OCI-LY3 (cell line): ENCODE measurements around the gene MDM1.

Experiments used
- H2AFZ ChIP-seq: fragments of 200-600, 300-600 bp; shearing (Covaris generic); 2 replicates; pipeline ENCODE4 v1.6.0; 2014; ENCODE audit warnings: antibody characterized with exemption, low read depth, low read length
- H3K27ac ChIP-seq: fragments of 200-600, 300-600 bp; sonication (generic); 2 replicates; pipeline ENCODE4 v1.5.1; 2014; ENCODE audit warnings: mild to moderate bottlenecking, low read length, moderate library complexity, mixed read lengths
- H3K27me3 ChIP-seq: fragments of 200-600, 300-600 bp; sonication (generic); 2 replicates; pipeline ENCODE4 v1.6.1; 2014; ENCODE audit warnings: low read depth, low read length, mixed read lengths
- H3K36me3 ChIP-seq: fragments of 200-600, 300-600 bp; sonication (generic); replicated peaks from 2 replicates; pipeline ENCODE3; 2014; ENCODE audit warnings: low read depth, low read length, mixed read lengths
- H3K4me1 ChIP-seq: fragments of 300-600, 200-600 bp; sonication (generic); 2 replicates; pipeline ENCODE4 v1.6.1; 2014; ENCODE audit warnings: low read length, mixed read lengths
- H3K4me2 ChIP-seq: fragments of 200-600, 300-600 bp; sonication (generic); 2 replicates; pipeline ENCODE4 v1.6.1; 2014; ENCODE audit warnings: low read length, mixed read lengths
- H3K4me3 ChIP-seq: fragments of 300-600, 200-600 bp; sonication (generic); 2 replicates; pipeline ENCODE4 v1.5.1; 2014; ENCODE audit warnings: antibody characterized with exemption, mild to moderate bottlenecking, low read length, moderate library complexity
- H3K79me2 ChIP-seq: fragments of 300-600, 200-600 bp; shearing (Covaris generic); 2 replicates; pipeline ENCODE4 v1.6.1; 2014; ENCODE audit warnings: mild to moderate bottlenecking, low read length, mixed read lengths
- H3K9ac ChIP-seq: fragments of 300-600, 200-600 bp; shearing (Covaris generic); 2 replicates; pipeline ENCODE4 v1.6.0; 2014; ENCODE audit warnings: mild to moderate bottlenecking, low read length, moderate library complexity
- H3K9me3 ChIP-seq: fragments of 200-600, 300-600 bp; shearing (Covaris generic); 2 replicates; pipeline ENCODE4 v1.6.1; 2014; ENCODE audit warnings: low read length, mixed read lengths; ENCODE audit not compliant: insufficient read depth
- H4K20me1 ChIP-seq: fragments of 200-600, 300-600 bp; sonication (generic); 2 replicates; pipeline ENCODE4 v1.6.1; 2016; ENCODE audit warnings: low read length, mixed read lengths; ENCODE audit not compliant: insufficient read depth
- CTCF ChIP-seq: fragments of 200-600, 300-600 bp; sonication (generic); IDR thresholded peaks from 2 replicates; pipeline ENCODE4 v1.5.1; 2014; ENCODE audit warnings: antibody characterized with exemption, low read length, low read depth
- EZH2phosphoT487 ChIP-seq: fragments of 200-600 bp; shearing (Covaris generic); IDR thresholded peaks from 2 replicates; pipeline ENCODE4 v1.6.1; 2018; ENCODE audit warnings: antibody characterized with exemption, mixed run types, low read depth

MDM1 gene

GRCh38 chr12:68245180-68246021, 86.8 kb downstream of the MDM1 start:
- Histone ChIP-seq H3K4me1 (peaks cover 24% of the 10 kb centered on the region), H3K4me2 (no peak overlapping the region), H4K20me1 (no peaks in the 10 kb centered on the region), H3K36me3 (no peaks in the 10 kb centered on the region), H3K79me2 (no peaks in the 10 kb centered on the region), H3K4me3 (no peak overlapping the region), H3K27ac (no peak overlapping the region), H3K9ac (no peak overlapping the region), H2AFZ (no peak overlapping the region), H3K27me3 (no peaks in the 10 kb centered on the region; the same call in 1 of the 2 replicates), H3K9me3 (no peaks in the 10 kb centered on the region)
- no peak for TF ChIP-seq CTCF
- TF ChIP-seq EZH2phosphoT487, result no peak
